Superior temporal gyrus (tissue), 1 donor: ENCODE results near the gene CD180.
"Not testable (repeated sequence)": the region's sequence is repeated elsewhere in the genome, so short reads cannot be mapped to it uniquely, and the experiment has no call there.

Experiments
- DNase-seq: peaks from one replicate; pipeline ENCODE4 v3.0.0-alpha.2; 2016; ENCODE audit errors: extremely low spot score

Gene CD180

DNA sequence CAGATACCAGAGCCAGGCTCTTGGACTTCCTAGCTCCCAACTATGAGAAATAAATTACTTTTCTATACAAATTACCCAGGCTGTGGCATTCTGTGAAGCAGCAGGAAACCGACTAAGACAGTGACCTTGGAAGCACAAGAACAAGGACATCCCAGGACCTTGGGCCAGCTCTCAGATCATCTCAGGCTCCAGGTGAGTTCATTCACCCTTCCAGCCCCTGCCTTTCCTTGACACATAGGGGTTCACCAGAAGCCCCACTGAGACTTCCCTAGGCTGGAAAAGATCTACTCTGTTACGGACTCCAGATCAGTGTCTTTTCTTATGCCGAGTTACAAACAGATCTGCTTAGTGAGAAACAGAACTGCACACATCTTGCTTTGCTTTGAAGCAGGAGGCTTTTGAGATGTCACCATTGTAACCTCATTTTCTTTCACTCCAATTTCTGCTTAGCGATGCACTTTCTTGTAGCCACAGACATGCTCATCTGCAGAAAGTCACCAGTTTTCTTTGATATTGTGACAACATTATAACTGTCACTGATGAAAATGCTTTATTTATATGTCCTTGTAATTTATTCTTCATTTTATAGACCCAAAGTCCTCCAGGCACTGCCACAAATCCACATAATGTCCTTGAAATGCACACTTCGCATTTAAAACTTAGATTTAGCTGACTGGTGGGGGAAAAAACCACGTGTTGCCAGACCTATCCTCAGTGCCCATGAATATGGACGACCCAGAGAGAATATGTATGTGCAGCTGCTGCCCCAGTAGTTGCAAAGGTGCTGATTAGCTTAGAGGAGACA, 8.1 kb downstream of the CD180 start:
- DNase-seq, result no peak

DNA sequence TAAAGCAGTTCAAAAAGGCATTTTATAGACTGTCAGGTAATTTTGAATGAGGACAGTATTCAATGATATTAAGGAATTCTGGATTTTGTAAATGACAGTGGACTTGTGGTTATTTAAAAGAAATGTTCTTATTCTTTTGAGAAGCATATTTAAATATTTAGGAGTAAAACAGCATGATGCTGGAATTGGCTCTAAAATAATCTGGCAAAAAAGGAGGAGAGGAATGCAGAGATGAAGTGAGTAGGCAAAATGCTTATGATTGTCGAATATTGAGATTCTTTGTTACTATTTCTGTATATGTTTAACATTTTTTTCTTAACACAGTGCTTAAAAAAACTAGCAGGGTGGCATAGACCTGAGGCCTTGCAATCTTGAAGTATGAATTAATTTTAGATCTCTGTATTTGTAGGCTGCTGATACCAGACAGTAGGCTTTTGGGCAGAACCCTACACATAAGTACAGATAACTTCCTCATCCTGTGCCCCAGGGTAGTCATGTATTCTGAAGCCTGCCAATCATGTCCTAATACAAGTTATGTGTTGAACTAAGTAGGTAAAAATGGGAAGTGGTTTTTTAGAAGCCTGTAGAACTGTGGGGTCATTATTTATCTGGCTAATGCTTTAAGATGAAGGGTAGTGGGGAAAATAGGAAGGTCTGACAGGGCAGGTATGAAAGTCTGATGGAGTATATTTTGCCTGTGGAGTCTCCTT, 9.4 kb downstream of the CD180 start:
- DNase-seq, result no peak

DNA sequence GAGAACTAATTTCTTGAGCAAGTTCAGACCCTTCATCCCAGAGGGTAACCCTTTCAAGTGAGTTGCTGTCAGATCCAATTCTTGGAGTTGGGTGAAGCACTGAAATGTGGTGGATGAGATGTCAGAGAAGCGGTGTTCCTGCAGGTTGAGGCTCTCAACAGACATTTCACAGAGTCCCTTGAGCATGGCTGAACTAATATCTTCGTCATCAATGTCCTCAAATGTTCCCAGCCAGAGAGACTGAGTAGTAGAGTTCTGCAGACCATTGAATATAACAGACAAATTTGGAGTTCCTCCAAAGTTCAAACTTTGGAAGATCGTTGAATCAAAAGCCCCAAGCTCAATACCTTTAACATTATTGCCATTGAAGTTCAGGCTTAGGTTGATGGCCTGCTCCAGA, 12.7 kb downstream of the CD180 start:
- DNase-seq, result no peak

DNA sequence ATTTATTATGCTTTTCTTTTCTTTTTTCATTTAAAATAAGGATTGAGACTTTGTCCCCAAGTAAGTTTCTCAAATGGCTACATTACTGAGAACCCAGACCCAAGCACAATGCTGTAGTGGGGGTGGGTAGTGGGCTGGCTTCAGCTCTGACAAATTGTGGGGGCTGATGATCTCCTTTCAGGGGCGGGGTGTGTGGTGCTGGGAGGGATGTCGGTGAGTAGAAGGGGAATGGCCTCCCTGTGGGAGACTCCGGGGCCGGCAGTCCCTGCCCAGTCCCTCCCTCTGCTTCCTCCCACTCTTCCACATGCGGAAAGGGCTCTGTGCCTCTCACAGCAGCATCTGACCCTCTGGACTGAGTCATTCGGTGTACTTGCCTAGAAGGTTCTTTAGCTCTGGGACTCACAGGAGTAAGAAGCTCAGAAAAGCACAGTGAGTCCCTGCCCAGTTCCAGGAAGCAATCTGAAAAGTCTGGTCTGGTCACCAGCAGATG, 14.3 kb downstream of the CD180 start:
- no peak for DNase-seq

DNA sequence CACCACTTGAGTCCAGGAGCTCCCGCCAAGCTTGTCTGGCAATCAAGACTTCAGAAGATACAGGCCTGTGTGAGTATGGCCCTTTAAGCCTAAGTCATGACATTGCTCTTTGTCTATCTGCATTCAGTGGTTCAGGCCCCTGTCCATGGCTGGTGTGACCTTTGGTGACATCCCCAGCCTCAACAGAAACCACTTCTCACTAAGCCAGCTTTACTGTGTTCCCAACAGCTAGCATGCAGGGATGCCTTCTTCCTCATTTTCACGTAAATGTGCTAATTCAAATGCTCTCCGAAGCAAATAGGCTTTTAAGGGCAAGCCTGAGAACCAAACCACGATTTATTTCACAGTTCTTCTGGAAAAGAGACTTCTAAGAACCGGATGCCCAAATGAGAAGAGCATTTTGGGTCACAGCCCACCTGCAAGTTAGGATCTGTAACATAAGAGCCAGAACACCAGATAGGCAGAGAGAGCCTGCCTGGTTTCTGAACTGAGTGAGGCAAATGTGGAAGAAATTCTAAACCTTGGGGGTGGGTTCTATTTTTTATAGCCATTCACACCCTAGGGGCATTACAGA, 14.9 kb downstream of the CD180 start:
- no peak for DNase-seq

DNA sequence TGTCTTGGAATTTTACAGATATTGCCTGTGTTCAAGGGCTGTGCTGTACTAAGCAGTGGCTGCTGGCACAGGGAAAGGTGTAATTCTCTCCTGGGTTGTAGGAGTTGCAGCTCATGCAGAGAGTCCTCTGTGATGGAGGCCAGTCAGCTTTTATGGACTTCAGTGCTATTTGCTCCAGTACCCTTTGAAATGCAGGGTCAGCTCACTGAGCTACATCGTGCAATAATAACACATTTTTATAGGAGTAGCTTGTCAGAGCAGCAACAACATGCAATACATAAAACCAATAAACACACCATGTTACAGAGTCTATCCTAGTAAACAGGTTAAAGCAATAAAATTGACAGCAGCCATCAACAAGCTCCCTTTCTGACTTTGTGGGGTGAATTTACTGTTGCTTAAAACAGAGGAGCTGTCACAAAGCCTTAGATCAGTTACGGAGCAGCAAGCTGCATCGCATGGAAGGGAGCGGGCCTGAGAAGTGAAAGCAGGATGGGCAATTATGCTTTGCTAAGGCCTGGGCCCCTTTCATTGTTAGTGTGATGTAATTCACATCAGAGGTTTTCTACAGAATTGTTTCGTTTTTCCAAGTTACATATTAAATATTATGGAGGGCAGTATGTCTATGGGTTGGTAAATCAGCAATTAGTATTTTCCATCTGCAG, 16.8 kb downstream of the CD180 start:
- no peak for DNase-seq

DNA sequence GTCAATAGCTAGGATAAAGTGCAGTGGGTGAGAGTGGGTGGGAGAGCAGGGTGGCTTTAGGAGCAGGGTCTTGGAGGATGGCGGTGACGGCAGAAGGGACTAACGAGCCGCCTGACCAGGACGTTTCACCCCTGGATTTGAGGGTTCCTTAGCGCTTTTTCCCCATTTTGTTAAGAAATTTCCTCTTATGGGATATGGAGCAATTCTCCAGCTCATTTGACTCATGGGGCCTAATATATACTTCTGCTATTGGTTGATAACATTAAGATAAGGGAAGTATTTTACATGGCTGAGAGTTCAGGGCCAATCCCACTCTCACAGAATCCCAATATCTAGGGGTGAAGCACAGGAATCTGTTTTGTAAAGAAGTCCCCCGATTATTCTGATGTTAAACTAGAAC, 17.6 kb downstream of the CD180 start:
- no peak for DNase-seq

DNA sequence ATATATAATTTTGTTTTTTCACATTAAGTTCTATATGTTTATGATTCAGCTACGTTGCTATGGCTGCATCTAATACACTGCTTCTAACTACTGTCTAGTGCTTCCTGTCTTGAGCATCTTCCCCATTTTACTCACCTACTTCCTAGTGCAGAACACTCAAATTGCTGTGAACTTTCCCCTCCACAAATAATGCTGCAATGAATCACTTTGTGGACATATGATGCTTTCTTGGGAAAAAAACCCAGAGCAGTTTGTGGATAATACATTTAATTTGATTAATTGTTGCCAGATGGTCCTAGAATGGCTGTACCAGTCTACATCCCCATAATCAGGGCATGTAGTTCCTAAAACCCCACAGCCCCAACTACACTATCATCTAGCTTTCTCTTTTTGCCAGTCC, 18.5 kb downstream of the CD180 start:
- DNase-seq, result no peak

DNA sequence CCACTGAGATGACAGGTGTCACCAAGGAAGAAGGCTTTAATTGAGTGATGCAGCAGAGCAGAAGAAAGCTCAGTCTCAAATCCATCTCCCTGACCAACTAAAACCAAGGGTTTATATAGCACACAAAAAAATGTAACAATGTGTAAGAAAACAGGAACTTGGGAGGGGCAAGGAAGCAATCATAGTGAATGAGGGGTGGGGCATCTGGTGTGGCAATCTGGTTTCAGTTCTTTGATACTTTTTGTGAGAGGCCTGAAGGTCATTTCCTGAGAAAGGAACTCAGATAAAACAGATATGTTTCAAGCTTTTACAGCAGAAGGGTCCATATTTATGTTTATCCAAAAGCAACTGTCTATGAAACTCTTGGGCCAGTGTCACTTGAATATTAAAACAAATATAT, 19.7 kb downstream of the CD180 start:
- DNase-seq, result no peak

DNA sequence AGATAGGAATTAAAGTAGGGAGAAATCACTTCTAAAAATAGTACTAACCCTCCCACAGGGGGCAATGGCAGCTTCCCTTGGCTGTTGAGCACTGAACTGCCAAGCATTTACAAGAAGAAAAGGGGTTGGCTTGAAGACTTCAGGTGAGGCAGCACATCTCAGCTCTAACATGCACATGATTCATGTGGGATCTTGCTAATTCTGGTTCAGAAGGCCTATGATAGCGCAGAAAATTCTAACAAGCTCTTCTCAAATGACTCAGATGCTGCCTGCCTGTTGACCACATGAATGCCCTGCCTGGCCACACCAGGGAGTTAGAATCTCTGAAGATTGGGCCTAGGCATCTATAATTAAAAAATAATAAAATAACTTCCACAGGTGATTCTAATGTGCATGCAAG, 22.6 kb downstream of the CD180 start:
- DNase-seq, result no peak

DNA sequence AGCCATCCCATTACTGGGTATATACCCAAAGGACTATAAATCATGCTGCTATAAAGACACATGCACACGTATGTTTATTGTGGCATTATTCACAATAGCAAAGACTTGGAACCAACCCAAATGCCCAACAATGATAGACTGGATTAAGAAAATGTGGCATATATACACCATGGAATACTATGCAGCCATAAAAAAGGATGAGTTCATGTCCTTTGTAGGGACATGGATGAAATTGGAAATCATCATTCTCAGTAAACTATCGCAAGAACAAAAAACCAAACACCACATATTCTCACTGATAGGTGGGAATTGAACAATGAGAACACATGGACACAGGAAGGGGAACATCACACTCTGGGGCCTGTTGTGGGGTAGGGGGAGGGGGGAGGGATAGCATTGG, 23.2 kb downstream of the CD180 start:
- not testable (repeated sequence) for DNase-seq

DNA sequence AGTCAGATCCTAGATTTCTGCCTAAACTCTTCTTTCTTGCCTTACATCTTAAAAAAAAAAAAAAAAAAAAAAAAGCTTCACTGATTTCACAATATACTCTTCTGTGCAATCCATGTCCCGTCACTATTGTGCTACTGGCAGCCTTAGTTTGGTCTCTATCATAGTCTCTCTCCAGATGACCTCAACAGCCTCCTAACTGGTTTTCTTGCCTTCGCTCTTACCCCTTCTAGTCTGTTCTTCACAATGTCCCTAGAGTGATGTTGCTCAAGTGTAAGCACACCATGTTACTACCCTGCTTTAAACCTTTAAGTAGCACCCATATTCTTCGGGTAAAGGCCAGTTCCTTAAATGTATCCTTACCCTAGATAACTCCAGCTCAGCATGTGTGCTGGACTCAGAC, 25.8 kb downstream of the CD180 start:
- no peak for DNase-seq

DNA sequence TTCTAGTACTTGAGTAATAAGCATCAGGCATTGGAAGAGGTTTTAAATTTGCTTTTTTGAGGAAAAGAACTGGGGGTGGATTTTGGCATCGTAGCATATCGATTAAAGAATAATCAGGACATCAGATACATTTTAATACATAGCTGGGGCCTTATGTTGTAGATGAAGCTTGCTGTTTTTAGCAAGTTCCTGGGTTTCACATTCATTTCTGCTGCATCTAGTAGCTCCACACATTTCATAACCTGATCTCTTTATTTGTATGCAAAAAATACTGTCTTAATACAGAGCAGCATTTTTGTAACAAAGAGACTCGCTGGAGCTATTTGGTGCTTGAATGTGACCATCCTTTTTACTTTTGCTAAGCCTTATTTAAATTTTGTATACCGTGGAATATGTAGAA, 28.5 kb downstream of the CD180 start:
- DNase-seq, result no peak

DNA sequence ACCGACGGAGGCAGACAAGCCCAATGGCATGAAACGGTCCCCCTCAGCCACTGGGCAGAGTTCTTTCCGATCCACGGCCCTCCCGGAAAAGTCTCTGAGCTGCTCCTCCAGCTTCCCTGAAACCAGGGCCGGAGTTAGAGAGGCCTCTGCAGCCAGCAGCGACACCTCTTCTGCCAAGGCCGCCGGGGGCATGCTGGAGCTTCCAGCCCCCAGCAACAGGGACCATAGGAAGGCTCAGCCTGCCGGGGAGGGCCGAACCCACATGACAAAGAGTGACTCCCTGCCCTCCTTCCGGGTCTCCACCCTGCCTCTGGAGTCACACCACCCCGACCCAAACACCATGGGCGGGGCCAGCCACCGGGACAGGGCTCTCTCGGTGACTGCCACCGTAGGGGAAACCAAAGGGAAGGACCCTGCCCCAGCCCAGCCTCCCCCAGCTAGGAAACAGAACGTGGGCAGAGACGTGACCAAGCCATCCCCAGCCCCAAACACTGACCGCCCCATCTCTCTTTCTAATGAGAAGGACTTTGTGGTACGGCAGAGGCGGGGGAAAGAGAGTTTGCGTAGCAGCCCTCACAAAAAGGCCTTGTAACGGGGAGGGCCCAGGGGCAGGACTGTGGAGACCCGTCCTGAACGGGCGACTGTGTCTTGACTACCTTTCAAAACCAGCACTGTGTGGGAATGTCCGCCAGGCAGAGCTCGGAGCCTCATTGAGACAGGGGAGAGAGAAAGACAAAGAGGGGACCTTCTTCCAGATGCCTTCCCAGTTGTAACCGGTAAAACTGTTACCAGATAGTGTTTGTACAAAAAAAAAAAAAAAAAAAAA, 29.9 kb downstream of the CD180 start:
- DNase-seq, result no peak

DNA sequence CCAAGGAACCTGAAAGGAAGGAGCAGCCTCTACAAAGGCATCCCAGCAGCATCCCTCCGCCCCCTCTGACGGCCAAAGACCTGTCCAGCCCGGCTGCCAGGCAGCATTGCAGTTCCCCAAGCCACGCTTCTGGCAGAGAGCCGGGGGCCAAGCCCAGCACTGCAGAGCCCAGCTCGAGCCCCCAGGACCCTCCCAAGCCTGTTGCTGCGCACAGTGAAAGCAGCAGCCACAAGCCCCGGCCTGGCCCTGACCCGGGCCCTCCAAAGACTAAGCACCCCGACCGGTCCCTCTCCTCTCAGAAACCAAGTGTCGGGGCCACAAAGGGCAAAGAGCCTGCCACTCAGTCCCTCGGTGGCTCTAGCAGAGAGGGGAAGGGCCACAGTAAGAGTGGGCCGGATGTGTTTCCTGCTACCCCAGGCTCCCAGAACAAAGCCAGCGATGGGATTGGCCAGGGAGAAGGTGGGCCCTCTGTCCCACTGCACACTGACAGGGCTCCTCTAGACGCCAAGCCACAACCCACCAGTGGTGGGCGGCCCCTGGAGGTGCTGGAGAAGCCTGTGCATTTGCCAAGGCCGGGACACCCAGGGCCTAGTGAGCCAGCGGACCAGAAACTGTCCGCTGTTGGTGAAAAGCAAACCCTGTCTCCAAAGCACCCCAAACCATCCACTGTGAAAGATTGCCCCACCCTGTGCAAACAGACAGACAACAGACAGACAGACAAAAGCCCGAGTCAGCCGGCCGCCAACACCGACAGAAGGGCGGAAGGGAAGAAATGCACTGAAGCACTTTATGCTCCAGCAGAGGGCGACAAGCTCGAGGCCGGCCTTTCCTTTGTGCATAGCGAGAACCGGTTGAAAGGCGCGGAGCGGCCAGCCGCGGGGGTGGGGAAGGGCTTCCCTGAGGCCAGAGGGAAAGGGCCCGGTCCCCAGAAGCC, 30.8 kb downstream of the CD180 start:
- DNase-seq, result peak; percentile 87

DNA sequence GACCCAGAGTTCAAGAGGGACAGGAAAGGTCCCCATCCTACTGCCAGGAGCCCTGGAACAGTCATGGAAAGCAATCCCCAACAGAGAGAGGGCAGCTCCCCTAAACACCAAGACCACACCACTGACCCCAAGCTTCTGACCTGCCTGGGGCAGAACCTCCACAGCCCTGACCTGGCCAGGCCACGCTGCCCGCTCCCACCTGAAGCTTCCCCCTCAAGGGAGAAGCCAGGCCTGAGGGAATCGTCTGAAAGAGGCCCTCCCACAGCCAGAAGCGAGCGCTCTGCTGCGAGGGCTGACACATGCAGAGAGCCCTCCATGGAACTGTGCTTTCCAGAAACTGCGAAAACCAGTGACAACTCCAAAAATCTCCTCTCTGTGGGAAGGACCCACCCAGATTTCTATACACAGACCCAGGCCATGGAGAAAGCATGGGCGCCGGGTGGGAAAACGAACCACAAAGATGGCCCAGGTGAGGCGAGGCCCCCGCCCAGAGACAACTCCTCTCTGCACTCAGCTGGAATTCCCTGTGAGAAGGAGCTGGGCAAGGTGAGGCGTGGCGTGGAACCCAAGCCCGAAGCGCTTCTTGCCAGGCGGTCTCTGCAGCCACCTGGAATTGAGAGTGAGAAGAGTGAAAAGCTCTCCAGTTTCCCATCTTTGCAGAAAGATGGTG, 31.6 kb downstream of the CD180 start:
- DNase-seq, result no peak

DNA sequence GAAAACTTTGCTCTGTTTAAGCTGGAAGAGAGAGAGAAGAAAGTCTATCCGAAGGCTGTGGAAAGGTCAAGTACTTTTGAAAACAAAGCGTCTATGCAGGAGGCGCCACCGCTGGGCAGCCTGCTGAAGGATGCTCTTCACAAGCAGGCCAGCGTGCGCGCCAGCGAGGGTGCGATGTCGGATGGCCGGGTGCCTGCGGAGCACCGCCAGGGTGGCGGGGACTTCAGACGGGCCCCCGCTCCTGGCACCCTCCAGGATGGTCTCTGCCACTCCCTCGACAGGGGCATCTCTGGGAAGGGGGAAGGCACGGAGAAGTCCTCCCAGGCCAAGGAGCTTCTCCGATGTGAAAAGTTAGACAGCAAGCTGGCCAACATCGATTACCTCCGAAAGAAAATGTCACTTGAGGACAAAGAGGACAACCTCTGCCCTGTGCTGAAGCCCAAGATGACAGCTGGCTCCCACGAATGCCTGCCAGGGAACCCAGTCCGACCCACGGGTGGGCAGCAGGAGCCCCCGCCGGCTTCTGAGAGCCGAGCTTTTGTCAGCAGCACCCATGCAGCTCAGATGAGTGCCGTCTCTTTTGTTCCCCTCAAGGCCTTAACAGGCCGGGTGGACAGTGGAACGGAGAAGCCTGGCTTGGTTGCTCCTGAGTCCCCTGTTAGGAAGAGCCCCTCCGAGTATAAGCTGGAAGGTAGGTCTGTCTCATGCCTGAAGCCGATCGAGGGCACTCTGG, 32.6 kb downstream of the CD180 start:
- DNase-seq, result no peak

DNA sequence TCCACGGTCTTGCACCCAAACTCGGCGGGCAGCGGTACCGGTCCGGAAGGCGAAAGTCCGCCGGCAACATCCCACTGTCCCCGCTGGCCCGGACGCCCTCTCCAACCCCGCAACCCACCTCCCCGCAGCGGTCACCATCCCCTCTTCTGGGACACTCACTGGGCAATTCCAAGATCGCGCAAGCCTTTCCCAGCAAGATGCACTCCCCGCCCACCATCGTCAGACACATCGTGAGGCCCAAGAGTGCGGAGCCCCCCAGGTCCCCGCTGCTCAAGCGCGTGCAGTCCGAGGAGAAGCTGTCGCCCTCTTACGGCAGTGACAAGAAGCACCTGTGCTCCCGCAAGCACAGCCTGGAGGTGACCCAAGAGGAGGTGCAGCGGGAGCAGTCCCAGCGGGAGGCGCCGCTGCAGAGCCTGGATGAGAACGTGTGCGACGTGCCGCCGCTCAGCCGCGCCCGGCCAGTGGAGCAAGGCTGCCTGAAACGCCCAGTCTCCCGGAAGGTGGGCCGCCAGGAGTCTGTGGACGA, 33.3 kb downstream of the CD180 start:
- no peak for DNase-seq

DNA sequence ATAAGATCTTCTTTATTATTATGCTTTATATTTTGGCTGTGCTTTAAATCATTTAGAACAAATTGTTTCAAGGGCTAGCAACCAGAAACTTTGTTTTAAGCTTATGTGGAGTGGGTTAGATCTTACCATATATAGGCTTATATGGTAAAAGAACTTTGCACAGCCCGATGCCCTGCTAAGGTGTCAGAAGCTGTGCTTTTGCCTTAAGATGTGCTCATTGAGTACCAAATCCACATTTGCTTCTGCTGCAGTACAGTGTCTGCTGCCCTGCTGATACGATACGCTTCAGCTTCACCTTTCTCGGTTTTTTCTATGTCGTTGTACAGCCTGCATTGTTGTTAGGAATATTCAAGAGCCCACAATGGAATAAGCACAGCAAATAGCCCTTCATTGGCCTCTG, 34.8 kb downstream of the CD180 start:
- DNase-seq, result no peak
